ENCODE data around the gene SNAPIN.
"Not testable (repeated sequence)": the region's sequence is repeated elsewhere in the genome, so short reads cannot be mapped to it uniquely, and the experiment has no call there.

The SNAPIN gene

GRCh38 chr1:153647346-153647714, 11.2 kb upstream of the SNAPIN start:
- DNase-seq: no peak

- no peak for DNase-seq
These were observed 10.4 kb upstream of the SNAPIN start for GRCh38 chr1:153648000-153648643.

GRCh38 chr1:153649137-153649862, 9.2 kb upstream of the SNAPIN start:
- DNase-seq: no peak

- DNase-seq: no peak
These were observed 8.7 kb upstream of the SNAPIN start for GRCh38 chr1:153649863-153650235.

GRCh38 chr1:153651771-153652170, 6.7 kb upstream of the SNAPIN start:
- DNase-seq: no peak

- peak; percentile 66 to 82 (median 80) for DNase-seq
These were observed 5.5 kb upstream of the SNAPIN start for GRCh38 chr1:153652805-153653500.

GRCh38 chr1:153655333-153655732, 3.2 kb upstream of the SNAPIN start:
- DNase-seq: no peak

GRCh38 chr1:153659175-153659534, 652 bp downstream of the SNAPIN start:
- no peak for DNase-seq

- no peak for DNase-seq
These were observed 1.2 kb downstream of the SNAPIN start for GRCh38 chr1:153659656-153660055.

GRCh38 chr1:153661111-153661708, 2.7 kb downstream of the SNAPIN start:
- no peak for DNase-seq

- no peak for DNase-seq
These were observed 3.8 kb downstream of the SNAPIN start for GRCh38 chr1:153662269-153662668.

- DNase-seq: no peak
These were observed 4.7 kb downstream of the SNAPIN start for GRCh38 chr1:153663211-153663610.

- no peak for DNase-seq
These were observed 8.9 kb downstream of the SNAPIN start for GRCh38 chr1:153667439-153667838.

GRCh38 chr1:153668672-153669071, 10.2 kb downstream of the SNAPIN start:
- DNase-seq: not testable (repeated sequence)

- no peak for DNase-seq
These were observed 11.1 kb downstream of the SNAPIN start for GRCh38 chr1:153669606-153670005.

- peak in 1 of 4 experiments; percentile 21 for DNase-seq
These were observed 11.9 kb downstream of the SNAPIN start for GRCh38 chr1:153670257-153670858.

GRCh38 chr1:153670859-153671627, 12.5 kb downstream of the SNAPIN start, which contains the start of gene ILF2:
ILF2 (minus strand) TSS chr1:153670993; CDS start chr1:153670922, 71 bp downstream.
- DNase-seq: peak; percentile 97 to 100 (median 98)

GRCh38 chr1:153671628-153672353, 13.3 kb downstream of the SNAPIN start:
- DNase-seq: peak; percentile 38 to 62 (median 57)

GRCh38 chr1:153673511-153673910, 15.0 kb downstream of the SNAPIN start:
- no peak for DNase-seq

- peak; percentile 47 to 74 (median 69) for DNase-seq
These were observed 19.4 kb downstream of the SNAPIN start for GRCh38 chr1:153677718-153678518.

Data from suppressor macrophage (primary cell).